Fibroblast of villous mesenchyme (primary cell): ENCODE measurements around the gene MTRFR. TPM values are rescaled to one million over a fixed set of nuclear protein-coding genes. Genes with fewer than 3 reads are reported as not detected.

Experiments
- DNase-seq: peaks from one replicate; pipeline ENCODE4 v3.0.0-alpha.2; 2010; ENCODE audit warnings: low read depth
- H3K4me3 ChIP-seq: 2 replicates; pipeline ENCODE4 v1.5.1; 2011; ENCODE audit warnings: low read depth, mild to moderate bottlenecking, low read length
- total RNA-seq: library from RNA; depleted of rRNA; stranded (reverse); fragments of >200 nt; gene quantifications from 2 replicates; pipeline ENCODE4 v1.2.3, GENCODE V29; 2012
- TF ChIP-seq, protein P1 (sequence below): IDR thresholded peaks from 2 replicates; pipeline ENCODE4 v1.5.1; 2012; ENCODE audit warnings: low read depth, mild to moderate bottlenecking, low read length; ENCODE audit not compliant: insufficient read depth

MTRFR gene
- total RNA-seq, 1 donor = 10.4 TPM

DNA sequence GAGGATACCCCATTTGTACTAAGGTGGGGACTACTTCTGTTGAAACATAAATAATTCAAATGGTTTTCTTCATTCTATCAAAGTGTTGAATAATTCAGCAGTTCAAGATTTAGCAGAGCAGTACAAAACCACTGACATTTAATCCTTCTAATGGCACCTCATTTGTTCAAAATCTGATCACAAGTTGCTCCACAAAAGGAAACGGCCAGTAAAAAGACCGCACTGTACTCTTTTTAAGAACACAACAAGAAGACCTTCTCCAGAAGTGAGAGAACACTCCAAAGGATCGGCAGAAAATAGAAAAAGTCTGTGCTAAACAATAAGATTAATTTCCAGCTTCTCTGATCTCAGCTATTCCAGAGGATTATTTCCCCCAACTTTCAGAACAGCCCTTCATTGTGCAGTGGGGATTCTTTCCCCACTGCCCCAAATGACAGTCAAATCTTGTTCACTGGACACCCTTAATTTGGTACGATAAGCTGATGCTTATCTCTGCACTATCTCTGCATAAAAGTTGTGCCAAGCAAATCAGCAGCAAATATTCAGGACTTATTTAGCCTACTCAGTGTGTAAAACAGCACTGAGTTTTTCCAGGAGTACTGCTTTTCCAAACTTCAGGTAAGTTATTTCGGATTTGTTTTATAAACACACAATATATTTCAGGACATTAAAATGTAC is 5.5 kb upstream of the MTRFR start:
- DNase-seq = no peak
- H3K4me3 ChIP-seq = no peak overlapping the region
- TF ChIP-seq, protein P1, sequence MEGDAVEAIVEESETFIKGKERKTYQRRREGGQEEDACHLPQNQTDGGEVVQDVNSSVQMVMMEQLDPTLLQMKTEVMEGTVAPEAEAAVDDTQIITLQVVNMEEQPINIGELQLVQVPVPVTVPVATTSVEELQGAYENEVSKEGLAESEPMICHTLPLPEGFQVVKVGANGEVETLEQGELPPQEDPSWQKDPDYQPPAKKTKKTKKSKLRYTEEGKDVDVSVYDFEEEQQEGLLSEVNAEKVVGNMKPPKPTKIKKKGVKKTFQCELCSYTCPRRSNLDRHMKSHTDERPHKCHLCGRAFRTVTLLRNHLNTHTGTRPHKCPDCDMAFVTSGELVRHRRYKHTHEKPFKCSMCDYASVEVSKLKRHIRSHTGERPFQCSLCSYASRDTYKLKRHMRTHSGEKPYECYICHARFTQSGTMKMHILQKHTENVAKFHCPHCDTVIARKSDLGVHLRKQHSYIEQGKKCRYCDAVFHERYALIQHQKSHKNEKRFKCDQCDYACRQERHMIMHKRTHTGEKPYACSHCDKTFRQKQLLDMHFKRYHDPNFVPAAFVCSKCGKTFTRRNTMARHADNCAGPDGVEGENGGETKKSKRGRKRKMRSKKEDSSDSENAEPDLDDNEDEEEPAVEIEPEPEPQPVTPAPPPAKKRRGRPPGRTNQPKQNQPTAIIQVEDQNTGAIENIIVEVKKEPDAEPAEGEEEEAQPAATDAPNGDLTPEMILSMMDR = no peak

DNA sequence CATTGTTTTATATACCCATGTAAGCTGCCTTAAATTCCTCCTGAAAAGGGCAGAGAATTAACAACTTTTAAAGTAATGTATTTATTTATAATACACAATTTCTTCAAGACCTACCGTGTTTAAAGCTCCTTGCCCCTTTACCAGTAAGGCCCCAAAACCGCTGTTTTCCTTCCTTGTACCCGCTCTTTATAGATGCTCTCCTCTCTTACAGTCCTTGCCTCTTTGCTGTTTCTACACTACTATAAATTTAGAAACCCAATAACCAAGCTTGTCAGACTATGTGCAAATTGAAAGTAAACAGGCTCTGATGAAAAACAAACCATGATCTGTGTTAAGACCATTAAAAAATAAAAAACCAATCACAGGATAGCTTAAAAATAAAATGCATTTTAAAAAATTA is 4.2 kb upstream of the MTRFR start:
- DNase-seq = peak; percentile 30

DNA sequence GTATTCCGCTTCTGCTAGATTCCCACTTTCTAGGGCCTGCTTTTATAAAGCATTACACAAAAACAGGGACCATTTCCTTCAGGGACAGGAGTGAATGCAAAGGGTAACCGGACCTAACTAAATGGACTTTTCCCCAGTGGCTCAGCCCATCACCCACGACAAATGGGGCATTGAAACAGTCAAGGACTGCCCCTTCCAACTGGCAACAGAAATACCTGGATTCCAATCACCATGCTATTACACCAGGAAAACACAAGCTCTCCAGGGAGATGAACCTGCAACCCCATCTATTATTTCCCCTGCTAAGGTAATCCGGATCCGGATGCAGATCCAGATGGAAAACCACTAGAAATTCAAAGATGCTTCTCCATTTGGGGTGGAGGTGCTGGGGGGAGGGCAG is 1.3 kb upstream of the MTRFR start:
- TF ChIP-seq, protein P1 = no peak
- DNase-seq = no peak
- peak overlapping the region; percentile 99 for H3K4me3 ChIP-seq

More for the DNA sequence above, 4.2 kb upstream of the MTRFR start:
- no peak overlapping the region for H3K4me3 ChIP-seq
- TF ChIP-seq, protein P1 = no peak

DNA sequence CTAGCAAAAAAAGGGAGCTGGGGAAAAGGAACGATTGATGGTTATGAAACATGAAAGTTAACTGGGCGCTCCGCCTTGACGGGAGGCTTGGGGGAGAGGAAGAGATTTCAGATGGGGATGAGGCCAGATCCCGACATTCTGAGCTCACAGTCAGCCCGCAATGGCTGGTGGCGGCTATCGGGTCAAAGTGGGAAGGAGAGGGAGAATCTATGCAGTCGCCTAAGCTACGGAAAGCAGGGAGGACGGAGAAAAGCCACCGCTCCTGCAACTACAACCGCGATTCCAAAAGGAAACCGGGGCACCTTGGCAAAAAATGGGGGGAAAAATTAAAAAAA is 797 bp upstream of the MTRFR start:
- no peak for DNase-seq
- H3K4me3 ChIP-seq = peak overlapping the region; percentile 99
- TF ChIP-seq, protein P1 = no peak

DNA sequence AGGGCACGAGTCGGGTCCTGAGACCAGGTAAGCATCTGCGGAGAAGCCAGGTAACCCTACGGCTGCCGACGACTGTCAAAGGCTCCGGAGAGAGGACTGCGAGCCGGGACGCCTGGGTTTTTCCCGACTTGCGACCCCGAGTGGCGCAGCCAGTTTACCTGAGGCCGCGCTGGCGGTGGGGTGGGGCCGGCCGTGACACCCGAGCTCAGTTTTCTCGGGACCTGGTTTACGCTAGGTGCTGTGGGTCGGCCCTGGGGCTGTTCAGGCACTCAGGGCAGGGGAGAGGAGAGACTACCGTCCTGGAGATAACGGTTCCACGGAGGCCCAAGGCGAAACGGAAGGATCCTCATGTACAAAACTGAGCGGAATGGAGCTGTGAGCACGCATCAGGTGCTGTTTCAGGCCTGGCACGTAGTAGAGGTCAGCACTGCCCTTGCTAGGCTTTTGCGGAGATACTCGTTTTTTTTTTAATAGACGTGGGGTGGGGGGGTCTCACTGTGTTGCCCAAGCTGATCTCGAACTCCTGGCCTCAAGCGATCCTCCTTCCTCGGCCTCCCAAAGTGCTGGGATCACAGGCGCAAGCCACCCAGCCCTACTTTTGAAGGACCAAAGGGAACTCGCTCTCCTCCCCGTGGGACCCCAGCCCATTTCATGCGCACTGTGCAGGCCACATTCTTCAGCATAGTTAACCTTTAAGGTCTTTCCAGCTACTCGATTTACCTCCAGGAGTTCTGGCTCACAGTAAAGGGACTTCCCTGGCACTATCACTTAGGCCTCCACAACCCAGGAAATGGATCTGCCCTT is 471 bp downstream of the MTRFR start:
- DNase-seq = no peak
- TF ChIP-seq, protein P1 = no peak
- peak overlapping the region; percentile 99 for H3K4me3 ChIP-seq

- TF ChIP-seq, protein P1 = peak; percentile 74
- DNase-seq = peak; percentile 81
- H3K4me3 ChIP-seq = no peak overlapping the region
Observed at GRCh38 chr12:123237646-123238329, 4.6 kb downstream of the MTRFR start.
